DMS53 treated with DMSO at 0.1 percent for 48 hours (cell line): ENCODE measurements around the gene CD300LG.

Experiments used
- DNase-seq: peaks from one replicate; lab custom pipeline; 2025; ENCODE audit not compliant: unreplicated experiment; lab: John Stamatoyannopoulos, UW

Gene CD300LG

GRCh38 chr17:43905400-43905984, 58.5 kb downstream of the CD300LG start:
- DNase-seq = no peak

GRCh38 chr17:43905985-43906852, 59.2 kb downstream of the CD300LG start:
- no peak for DNase-seq

DNA sequence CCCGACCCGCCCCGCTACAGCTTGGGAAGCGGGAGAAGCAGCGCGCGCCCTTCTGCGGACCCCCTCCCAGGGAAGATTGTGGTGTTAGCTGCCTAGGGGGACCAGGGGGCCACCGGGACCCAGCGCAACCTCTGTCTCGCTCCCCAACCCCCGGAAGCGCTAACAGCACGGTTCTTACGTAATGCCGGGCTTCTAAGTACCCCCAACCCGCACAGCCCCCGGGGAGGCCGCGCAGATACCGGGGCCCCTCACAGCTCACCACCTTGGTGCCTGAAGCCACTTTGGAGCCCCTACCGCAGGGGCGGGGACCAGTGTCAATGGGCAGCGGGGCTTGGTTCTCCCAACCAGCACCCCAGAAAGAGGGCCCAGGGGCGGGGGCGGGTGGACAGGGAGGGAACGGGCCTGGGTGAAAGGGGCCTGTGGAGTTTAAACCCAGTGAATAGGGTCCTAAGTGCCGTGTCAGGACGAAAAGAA, 60.0 kb downstream of the CD300LG start:
- no peak for DNase-seq

GRCh38 chr17:43907425-43907981, 60.5 kb downstream of the CD300LG start, which contains the start of gene MPP2:
TSS of gene MPP2 (minus strand) at chr17:43907536. CDS start at chr17:43904460, 3,076 bp downstream.
- no peak for DNase-seq

GRCh38 chr17:43907998-43908721, 61.2 kb downstream of the CD300LG start:
- no peak for DNase-seq

GRCh38 chr17:43909537-43910231, 62.7 kb downstream of the CD300LG start:
- no peak for DNase-seq

GRCh38 chr17:43911904-43912303, 64.9 kb downstream of the CD300LG start:
- DNase-seq = no peak

DNA sequence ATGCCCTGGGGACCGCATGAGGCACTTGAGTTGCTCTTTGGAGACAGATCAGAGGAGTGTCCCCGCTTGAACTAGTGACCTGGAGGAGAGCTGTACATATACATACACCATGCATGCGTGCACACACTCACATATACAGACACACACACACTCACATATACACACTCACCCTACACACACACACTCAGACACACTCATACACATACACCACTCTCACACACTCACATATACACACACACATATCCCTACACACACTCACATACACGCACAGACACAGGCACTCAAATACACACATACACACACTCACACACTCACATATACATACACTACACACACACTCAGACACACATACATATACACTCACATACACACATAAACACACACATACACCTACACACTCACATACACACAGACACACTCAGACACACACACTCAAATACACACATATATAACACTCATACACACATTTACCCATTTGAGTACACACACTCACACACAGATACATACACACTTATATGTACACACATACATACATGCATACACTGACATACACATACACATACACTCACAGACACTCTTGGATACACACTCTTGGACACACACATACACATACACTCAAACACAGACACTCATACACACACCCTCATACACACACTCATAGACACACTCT, 65.8 kb downstream of the CD300LG start:
- DNase-seq = no peak
